Skeletal muscle satellite cell (primary cell): Measurements from ENCODE around the gene METAP1D.
"Not testable (repeated sequence)": the region's sequence is repeated elsewhere in the genome, so short reads cannot be mapped to it uniquely, and the experiment has no call there.

Experiments
- H3K27me3 ChIP-seq: 2 replicates; pipeline ENCODE4 v1.7.0; 2013; ENCODE audit warnings: low read length; ENCODE audit not compliant: control insufficient read depth, insufficient read depth
- H3K36me3 ChIP-seq: 2 replicates; pipeline ENCODE4 v1.7.0; 2013; ENCODE audit warnings: mild to moderate bottlenecking, control low read depth, low read length; ENCODE audit not compliant: insufficient read depth
- H3K4me1 ChIP-seq: 2 replicates; pipeline ENCODE4 v1.7.0; 2013; ENCODE audit warnings: low read length; ENCODE audit not compliant: control insufficient read depth, insufficient read depth
- H3K4me2 ChIP-seq: 2 replicates; pipeline ENCODE4 v1.7.0; 2013; ENCODE audit warnings: mild to moderate bottlenecking, low read length
- H3K4me3 ChIP-seq: 2 replicates; pipeline ENCODE4 v1.7.0; 2013; ENCODE audit warnings: low read length
- H3K9ac ChIP-seq: 2 replicates; pipeline ENCODE4 v1.7.0; 2013; ENCODE audit warnings: mild to moderate bottlenecking, low read depth, low read length, moderate library complexity
- H3K9me3 ChIP-seq: replicated peaks from 2 replicates; pipeline ENCODE4 v1.7.0; 2013; ENCODE audit warnings: mild to moderate bottlenecking, control low read depth, low read length

METAP1D gene

GRCh38 chr2:172103471-172104272, 103.9 kb downstream of the METAP1D start:
- Histone ChIP-seq H3K9me3 (no peaks in the 10 kb centered on the region), H3K9ac (peak overlapping the region; percentile 72), H3K4me3 (peak overlapping the region; percentile 81), H3K36me3 (peaks cover 3% of the 10 kb centered on the region), H3K4me1 (peaks cover 53% of the 10 kb centered on the region), H3K27me3 (no peaks in the 10 kb centered on the region), H3K4me2 (peak overlapping the region; percentile 99)

- peak overlapping the region; percentile 74 for H3K4me3 ChIP-seq
- H3K9me3 ChIP-seq: no peaks in the 10 kb centered on the region
- H3K9ac ChIP-seq: peak overlapping the region; percentile 58
- peaks cover 3% of the 10 kb centered on the region for H3K36me3 ChIP-seq
- peak overlapping the region; percentile 91 for H3K4me2 ChIP-seq
- H3K4me1 ChIP-seq: peaks cover 36% of the 10 kb centered on the region
- H3K27me3 ChIP-seq: no peaks in the 10 kb centered on the region
These were observed 105.8 kb downstream of the METAP1D start for GRCh38 chr2:172105471-172106107.

- H3K4me1 ChIP-seq: peaks cover 29% of the 10 kb centered on the region
- H3K27me3 ChIP-seq: no peaks in the 10 kb centered on the region
- H3K9me3 ChIP-seq: no peaks in the 10 kb centered on the region
- peak overlapping the region; percentile 74 for H3K4me3 ChIP-seq
- no peaks in the 10 kb centered on the region for H3K36me3 ChIP-seq
- peak overlapping the region; percentile 91 for H3K4me2 ChIP-seq
- H3K9ac ChIP-seq: peak overlapping the region; percentile 58
These were observed 106.6 kb downstream of the METAP1D start for GRCh38 chr2:172106108-172106961.

- Histone ChIP-seq H3K9ac (no peak overlapping the region), H3K27me3 (no peaks in the 10 kb centered on the region), H3K4me2 (peak overlapping the region; percentile 45), H3K36me3 (no peaks in the 10 kb centered on the region), H3K4me3 (no peak overlapping the region), H3K4me1 (peaks cover 28% of the 10 kb centered on the region), H3K9me3 (no peaks in the 10 kb centered on the region)
These were observed 108.2 kb downstream of the METAP1D start for GRCh38 chr2:172107690-172108586.

GRCh38 chr2:172108587-172108930, 108.8 kb downstream of the METAP1D start:
- Histone ChIP-seq H3K4me1 (peaks cover 22% of the 10 kb centered on the region), H3K4me2 (no peak overlapping the region), H3K9me3 (no peaks in the 10 kb centered on the region), H3K4me3 (no peak overlapping the region), H3K9ac (no peak overlapping the region), H3K27me3 (no peaks in the 10 kb centered on the region), H3K36me3 (no peaks in the 10 kb centered on the region)

- H3K27me3 ChIP-seq: no peaks in the 10 kb centered on the region
- no peaks in the 10 kb centered on the region for H3K36me3 ChIP-seq
- H3K4me1 ChIP-seq: peaks cover 15% of the 10 kb centered on the region
- H3K9ac ChIP-seq: no peak overlapping the region
- H3K4me3 ChIP-seq: no peak overlapping the region
- H3K4me2 ChIP-seq: no peak overlapping the region
- H3K9me3 ChIP-seq: no peaks in the 10 kb centered on the region
These were observed 109.7 kb downstream of the METAP1D start for GRCh38 chr2:172109256-172109987.

- Histone ChIP-seq H3K36me3 (no peaks in the 10 kb centered on the region), H3K4me3 (no peak overlapping the region), H3K9ac (no peak overlapping the region), H3K9me3 (no peaks in the 10 kb centered on the region), H3K27me3 (no peaks in the 10 kb centered on the region), H3K4me1 (peaks cover 15% of the 10 kb centered on the region), H3K4me2 (no peak overlapping the region)
These were observed 110.4 kb downstream of the METAP1D start for GRCh38 chr2:172109988-172110811.

GRCh38 chr2:172113617-172114016, 113.9 kb downstream of the METAP1D start:
- no peak overlapping the region for H3K9ac ChIP-seq

GRCh38 chr2:172114176-172114575, 114.4 kb downstream of the METAP1D start:
- not testable (repeated sequence) for H3K9me3 ChIP-seq, H3K4me1 ChIP-seq, H3K36me3 ChIP-seq, H3K27me3 ChIP-seq, H3K9ac ChIP-seq, H3K4me2 ChIP-seq, H3K4me3 ChIP-seq

More at GRCh38 chr2:172113617-172114016, 113.9 kb downstream of the METAP1D start:
- Histone ChIP-seq H3K4me1 (peaks cover 2% of the 10 kb centered on the region), H3K4me2 (no peak overlapping the region), H3K9me3 (no peaks in the 10 kb centered on the region), H3K27me3 (no peaks in the 10 kb centered on the region), H3K36me3 (no peaks in the 10 kb centered on the region), H3K4me3 (no peak overlapping the region)

GRCh38 chr2:172114579-172114978, 114.8 kb downstream of the METAP1D start:
- H3K4me1 ChIP-seq: peaks cover 10% of the 10 kb centered on the region
- no peak overlapping the region for H3K4me3 ChIP-seq
- no peaks in the 10 kb centered on the region for H3K36me3 ChIP-seq
- H3K9ac ChIP-seq: no peak overlapping the region
- H3K9me3 ChIP-seq: no peaks in the 10 kb centered on the region
- H3K4me2 ChIP-seq: no peak overlapping the region
- no peaks in the 10 kb centered on the region for H3K27me3 ChIP-seq
